ENCODE data around the gene PPAT. TPM values are rescaled to one million over a fixed set of nuclear protein-coding genes. Genes with fewer than 3 reads are reported as not detected.

The PPAT gene
- total and polyA plus RNA-seq, 4 donors = 0.50 to 4.8 (median 3.0) TPM

GRCh38 chr4:56360071-56360470, 75.3 kb downstream of the PPAT start:
- H3K36me3 ChIP-seq (ENCODE audit: control insufficient read depth in 1 of 2, insufficient read depth in 2 of 2, low read length in 1 of 2) = no peaks in the 10 kb centered on the region

DNA sequence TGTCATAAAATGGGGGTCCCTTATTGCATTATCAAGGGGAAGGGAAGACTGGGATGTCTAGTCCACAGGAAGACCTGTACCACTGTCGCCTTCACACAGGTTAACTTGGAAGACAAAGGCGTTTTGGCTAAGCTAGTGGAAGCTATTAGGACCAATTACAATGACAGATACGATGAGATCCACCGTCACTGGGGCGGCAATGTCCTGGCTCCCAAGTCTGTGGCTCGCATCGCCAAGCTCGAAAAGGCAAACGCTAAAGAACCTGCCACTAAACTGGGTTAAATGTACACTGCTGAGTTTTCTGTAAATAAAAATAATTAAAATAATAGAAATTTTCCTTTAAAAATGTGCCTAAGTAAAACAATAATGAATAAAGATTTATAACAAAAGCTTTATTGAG, 78.8 kb downstream of the PPAT start:
- intact Hi-C loops (cut with DNase I) = no loop called here
- Histone ChIP-seq H3K36me3 (ENCODE audit: control insufficient read depth in 1 of 2, insufficient read depth in 2 of 2, low read length in 1 of 2) (no peaks in the 10 kb centered on the region), H3K9me3 (ENCODE audit: control insufficient read depth, low read length) (no peaks in the 10 kb centered on the region), H3K27me3 (ENCODE audit: control insufficient read depth in 1 of 2, insufficient read depth in 2 of 2, low read length in 1 of 2) (no peaks in the 10 kb centered on the region), H3K4me1 (ENCODE audit: control insufficient read depth in 1 of 2, insufficient read depth in 2 of 2, low read length in 2 of 2) (no peaks in the 10 kb centered on the region), H3K27ac (ENCODE audit: low read depth in 1 of 2, low read length in 2 of 2) (no peak overlapping the region), H3K4me3 (ENCODE audit: low read length in 2 of 2) (no peak overlapping the region)
- ATAC-seq (ENCODE audit: low FRiP score) (no peak), DNase-seq (no peak)
- 98% methylated on average over 9 of the region's 9 CpGs for WGBS, 2 donors

More at GRCh38 chr4:56360071-56360470, 75.3 kb downstream of the PPAT start:
- DNase-seq = no peak
- no peak overlapping the region for H3K27ac ChIP-seq (ENCODE audit: low read depth in 1 of 2, low read length in 2 of 2)
- ATAC-seq (ENCODE audit: low FRiP score) = no peak
- H3K4me3 ChIP-seq (ENCODE audit: low read length in 2 of 2) = no peak overlapping the region
- intact Hi-C loops (cut with DNase I) = no loop called here
- H3K27me3 ChIP-seq (ENCODE audit: control insufficient read depth in 1 of 2, insufficient read depth in 2 of 2, low read length in 1 of 2) = no peaks in the 10 kb centered on the region
- H3K9me3 ChIP-seq (ENCODE audit: control insufficient read depth, low read length) = no peaks in the 10 kb centered on the region
- H3K4me1 ChIP-seq (ENCODE audit: control insufficient read depth in 1 of 2, insufficient read depth in 2 of 2, low read length in 2 of 2) = no peaks in the 10 kb centered on the region

GRCh38 chr4:56348576-56348975, 86.8 kb downstream of the PPAT start:
- Histone ChIP-seq H3K4me1 (ENCODE audit: control insufficient read depth in 1 of 2, insufficient read depth in 2 of 2, low read length in 2 of 2) (no peaks in the 10 kb centered on the region), H3K27ac (ENCODE audit: low read depth in 1 of 2, low read length in 2 of 2) (no peak overlapping the region), H3K9me3 (ENCODE audit: control insufficient read depth, low read length) (no peaks in the 10 kb centered on the region), H3K27me3 (ENCODE audit: control insufficient read depth in 1 of 2, insufficient read depth in 2 of 2, low read length in 1 of 2) (no peaks in the 10 kb centered on the region), H3K36me3 (ENCODE audit: control insufficient read depth in 1 of 2, insufficient read depth in 2 of 2, low read length in 1 of 2) (peaks cover 0 to 3% of the 10 kb centered on the region in 2 donors), H3K4me3 (ENCODE audit: low read length in 2 of 2) (no peak overlapping the region)
- WGBS, 2 donors = 88 to 93% methylated on average over 3 of the region's 3 CpGs
- ATAC-seq (ENCODE audit: low FRiP score) = no peak
- intact Hi-C loops (cut with DNase I) = no loop called here
- no peak for DNase-seq

DNA sequence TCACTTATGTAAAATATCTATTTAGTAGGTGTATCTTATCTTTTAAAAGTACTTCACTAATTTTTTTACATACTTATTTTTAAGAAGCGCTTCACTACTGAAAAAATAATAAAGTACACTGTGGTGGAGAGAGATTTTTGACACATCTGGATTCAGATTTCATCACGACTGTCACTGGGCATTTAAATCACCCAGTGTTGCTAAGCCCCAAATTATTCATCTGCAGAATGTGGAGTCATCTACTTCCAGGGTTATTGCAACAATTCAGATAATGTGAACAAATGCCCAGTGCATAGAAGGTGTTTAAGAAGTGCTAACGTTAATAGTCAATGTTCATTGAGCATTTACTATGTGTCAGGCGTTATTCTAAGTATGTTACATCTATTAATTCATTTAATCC, 90.0 kb downstream of the PPAT start:
- Histone ChIP-seq H3K27me3 (ENCODE audit: control insufficient read depth in 1 of 2, insufficient read depth in 2 of 2, low read length in 1 of 2) (no peaks in the 10 kb centered on the region), H3K36me3 (ENCODE audit: control insufficient read depth in 1 of 2, insufficient read depth in 2 of 2, low read length in 1 of 2) (peaks cover 0 to 3% of the 10 kb centered on the region in 2 donors), H3K27ac (ENCODE audit: low read depth in 1 of 2, low read length in 2 of 2) (no peak overlapping the region), H3K4me1 (ENCODE audit: control insufficient read depth in 1 of 2, insufficient read depth in 2 of 2, low read length in 2 of 2) (no peaks in the 10 kb centered on the region), H3K4me3 (ENCODE audit: low read length in 2 of 2) (no peak overlapping the region), H3K9me3 (ENCODE audit: control insufficient read depth, low read length) (no peaks in the 10 kb centered on the region)
- 83 to 88% methylated on average over 4 of the region's 4 CpGs for WGBS, 2 donors
- no peak for ATAC-seq (ENCODE audit: low FRiP score)
- intact Hi-C loops (cut with DNase I) = no loop called here
- DNase-seq = no peak

Other genes starting within 250 kb of the PPAT start
- gene AASDH, start 48.1 kb downstream of the PPAT start, total RNA-seq = 10 to 100 TPM in 1 of 2 donors, 1 to 10 TPM in 1; 7.1 to 12.2 TPM
- gene AASDH, start 48.1 kb downstream of the PPAT start, polyA plus RNA-seq = 1 to 10 TPM; 3.6 to 6.1 TPM
- 10 to 100 TPM; 24.7 to 28.6 TPM for gene PAICS, start 645 bp upstream of the PPAT start, total RNA-seq
- 10 to 100 TPM in 1 of 2 donors, 1 to 10 TPM in 1; 7.6 to 11.7 TPM for gene PAICS, start 645 bp upstream of the PPAT start, polyA plus RNA-seq
- gene SRP72, start 32.0 kb upstream of the PPAT start, total RNA-seq = 10 to 100 TPM; 84.6 to 88.1 TPM
- 10 to 100 TPM; 30.7 to 31.9 TPM for gene SRP72, start 32.0 kb upstream of the PPAT start, polyA plus RNA-seq
- under 1 TPM; 0.49 to 0.51 TPM for gene ARL9, start 70.2 kb upstream of the PPAT start, total RNA-seq
- gene ARL9, start 70.2 kb upstream of the PPAT start, polyA plus RNA-seq = under 1 TPM in 1 of 2 donors, not detected in 1; 0.15 TPM
- 1 to 10 TPM; 3.5 to 6.8 TPM for gene HOPX, start 245.7 kb upstream of the PPAT start, total RNA-seq
- 10 to 100 TPM in 1 of 2 donors, under 1 TPM in 1; 0.51 to 20.4 TPM for gene HOPX, start 245.7 kb upstream of the PPAT start, polyA plus RNA-seq